Gastroesophageal sphincter (tissue), 3 donors: Measurements from ENCODE around the gene REEP2.

ENCODE experiments used
- CTCF ChIP-seq, 4 experiments: fragments of 200-600 bp in 2 of 4; fragments of 450-650 bp in 2 of 4; sonication (generic) in 1 of 4; IDR thresholded peaks; one replicate each; pipeline ENCODE4 v1.5.1; 2017 to 2019; ENCODE audit warnings: antibody characterized with exemption in 4 of 4, mild to moderate bottlenecking in 2 of 4, moderate library complexity in 2 of 4
- EP300 ChIP-seq: sonication (generic); formaldehyde crosslinking; IDR thresholded peaks from one replicate; pipeline ENCODE4 v1.6.1; 2017; ENCODE audit warnings: antibody characterized with exemption, mild to moderate bottlenecking
- POLR2A ChIP-seq, 2 donors: fragments of 450-650 bp; IDR thresholded peaks; one replicate each; pipeline ENCODE4 v1.6.1; 2017; ENCODE audit warnings: antibody characterized with exemption in 2 of 2, mild to moderate bottlenecking in 2 of 2, moderate library complexity in 1 of 2
- POLR2AphosphoS5 ChIP-seq: sonication (generic); formaldehyde crosslinking; IDR thresholded peaks from one replicate; pipeline ENCODE4 v1.6.1; 2017; ENCODE audit warnings: antibody characterized with exemption

GRCh38 chr5:138448070-138448469 is 9.2 kb downstream of the REEP2 start:
- TF ChIP-seq CTCF (IDR thresholded peaks at IDR 0.05), result no peak
- TF ChIP-seq POLR2AphosphoS5, result no peak
- no peak for TF ChIP-seq POLR2A (IDR thresholded peaks at IDR 0.05)
- TF ChIP-seq EP300, result no peak
